CD4-positive, alpha-beta T cell treated with Interleukin-2 at 100 ng/mL for 4 hours (primary cell): ENCODE measurements around the gene TENT5C.
"Not testable (repeated sequence)": the region's sequence is repeated elsewhere in the genome, so short reads cannot be mapped to it uniquely, and the experiment has no call there.

Source experiments
- DNase-seq: peaks from one replicate; pipeline ENCODE4 v3.0.0-alpha.2; 2020; ENCODE audit warnings: low spot score

TENT5C gene

GRCh38 chr1:117605774-117606648 is at the start of gene TENT5C:
TSS of gene TENT5C (plus strand) at chr1:117606048. CDS start at chr1:117622869, 16,821 bp downstream.
- peak; percentile 99 for DNase-seq

GRCh38 chr1:117556341-117556740 is 49.5 kb upstream of the TENT5C start:
- DNase-seq: no peak

GRCh38 chr1:117556976-117557375 is 48.9 kb upstream of the TENT5C start:
- no peak for DNase-seq

GRCh38 chr1:117558451-117558850 is 47.4 kb upstream of the TENT5C start:
- not testable (repeated sequence) for DNase-seq

GRCh38 chr1:117559139-117559538 is 46.7 kb upstream of the TENT5C start:
- DNase-seq: no peak

- no peak for DNase-seq
Observed at GRCh38 chr1:117559985-117560384, 45.9 kb upstream of the TENT5C start.

- DNase-seq: no peak
Observed at GRCh38 chr1:117561071-117561470, 44.8 kb upstream of the TENT5C start.

GRCh38 chr1:117561551-117561950 is 44.3 kb upstream of the TENT5C start:
- DNase-seq: no peak

- DNase-seq: no peak
Observed at GRCh38 chr1:117562581-117563491, 43.0 kb upstream of the TENT5C start.

GRCh38 chr1:117563492-117563875 is 42.4 kb upstream of the TENT5C start:
- DNase-seq: no peak

GRCh38 chr1:117564227-117565075 is 41.4 kb upstream of the TENT5C start:
- no peak for DNase-seq

- DNase-seq: no peak
Observed at GRCh38 chr1:117565076-117565556, 40.7 kb upstream of the TENT5C start.

GRCh38 chr1:117565745-117566455 is 39.9 kb upstream of the TENT5C start:
- no peak for DNase-seq

- DNase-seq: no peak
Observed at GRCh38 chr1:117566556-117566955, 39.3 kb upstream of the TENT5C start.

GRCh38 chr1:117567435-117567834 is 38.4 kb upstream of the TENT5C start:
- no peak for DNase-seq

- DNase-seq: no peak
Observed at GRCh38 chr1:117567976-117568375, 37.9 kb upstream of the TENT5C start.

- DNase-seq: no peak
Observed at GRCh38 chr1:117568999-117569398, 36.8 kb upstream of the TENT5C start.

- DNase-seq: no peak
Observed at GRCh38 chr1:117569856-117570255, 36.0 kb upstream of the TENT5C start.

- no peak for DNase-seq
Observed at GRCh38 chr1:117570988-117571409, 34.8 kb upstream of the TENT5C start.

- no peak for DNase-seq
Observed at GRCh38 chr1:117571496-117571895, 34.4 kb upstream of the TENT5C start.

GRCh38 chr1:117572546-117572945 is 33.3 kb upstream of the TENT5C start:
- DNase-seq: peak; percentile 37
